WERI-Rb-1 (cell line): ENCODE results near the gene MUL1.
A peak's percentile ranks its signal among the peaks of the same experiment; 100 is the strongest.

Experiments used
- DNase-seq: peaks from one replicate; pipeline ENCODE4 v3.0.0-alpha.2; 2020
- H3K27ac ChIP-seq: fragments of 250-450 bp; sonication (Bioruptor Pico); 2 replicates; pipeline ENCODE4 v1.5.1; 2020; ENCODE audit warnings: mild to moderate bottlenecking, moderate library complexity
- H3K27me3 ChIP-seq: fragments of 250-450 bp; sonication (Bioruptor Pico); 2 replicates; pipeline ENCODE4 v1.5.1; 2021; ENCODE audit warnings: mild to moderate bottlenecking, low read depth, moderate library complexity; ENCODE audit not compliant: insufficient read depth, severe bottlenecking
- H3K36me3 ChIP-seq: fragments of 250-450 bp; sonication (Bioruptor Pico); 2 replicates; pipeline ENCODE4 v1.5.1; 2020; ENCODE audit warnings: mild to moderate bottlenecking, moderate library complexity
- H3K4me3 ChIP-seq: 2 replicates; pipeline ENCODE4 v1.5.1; 2011; ENCODE audit warnings: low read depth, mild to moderate bottlenecking, control low read depth, low read length
- H3K9me3 ChIP-seq: fragments of 250-450 bp; sonication (Bioruptor Pico); 2 replicates; pipeline ENCODE4 v1.5.1; 2021; ENCODE audit warnings: mild to moderate bottlenecking, moderate library complexity; ENCODE audit not compliant: severe bottlenecking
- CTCF ChIP-seq: IDR thresholded peaks from 2 replicates; pipeline ENCODE4 v1.5.1; 2011; ENCODE audit warnings: low read depth, mild to moderate bottlenecking, control low read depth, inconsistent platforms, low read length

Gene MUL1

GRCh38 chr1:20472860-20473711 is 34.9 kb downstream of the MUL1 start:
- Histone ChIP-seq H3K4me3 (peak overlapping the region; percentile 21), H3K27me3 (peaks cover 10% of the 10 kb centered on the region), H3K36me3 (no peaks in the 10 kb centered on the region), H3K27ac (no peak overlapping the region), H3K9me3 (no peaks in the 10 kb centered on the region)
- DNase-seq, result peak; percentile 82
- TF ChIP-seq CTCF, result no peak

GRCh38 chr1:20472121-20472520 is 35.8 kb downstream of the MUL1 start:
- DNase-seq, result no peak
- TF ChIP-seq CTCF, result no peak
- no peaks in the 10 kb centered on the region for H3K36me3 ChIP-seq
- no peak overlapping the region for H3K27ac ChIP-seq
- peaks cover 9% of the 10 kb centered on the region for H3K27me3 ChIP-seq
- H3K4me3 ChIP-seq, result no peak overlapping the region
- H3K9me3 ChIP-seq, result no peaks in the 10 kb centered on the region

- Histone ChIP-seq H3K4me3 (no peak overlapping the region), H3K27me3 (peaks cover 4% of the 10 kb centered on the region), H3K36me3 (no peaks in the 10 kb centered on the region), H3K27ac (no peak overlapping the region), H3K9me3 (no peaks in the 10 kb centered on the region)
- no peak for TF ChIP-seq CTCF
- DNase-seq, result no peak
Measured at GRCh38 chr1:20470194-20470593, 37.8 kb downstream of the MUL1 start.

- no peaks in the 10 kb centered on the region for H3K9me3 ChIP-seq
- H3K36me3 ChIP-seq, result no peaks in the 10 kb centered on the region
- no peak for TF ChIP-seq CTCF
- H3K27ac ChIP-seq, result no peak overlapping the region
- H3K4me3 ChIP-seq, result no peak overlapping the region
- no peak for DNase-seq
- H3K27me3 ChIP-seq, result peaks cover 10% of the 10 kb centered on the region
Measured at GRCh38 chr1:20469406-20470076, 38.4 kb downstream of the MUL1 start.

- H3K9me3 ChIP-seq, result no peaks in the 10 kb centered on the region
- no peak overlapping the region for H3K27ac ChIP-seq
- no peak for DNase-seq
- H3K36me3 ChIP-seq, result no peaks in the 10 kb centered on the region
- TF ChIP-seq CTCF, result no peak
- no peak overlapping the region for H3K4me3 ChIP-seq
- H3K27me3 ChIP-seq, result peaks cover 11% of the 10 kb centered on the region
Measured at GRCh38 chr1:20466273-20466672, 41.7 kb downstream of the MUL1 start.
